Skeletal muscle tissue (tissue), 4 donors: Measurements from ENCODE around the gene ARHGAP31. TPM values are rescaled to one million over a fixed set of nuclear protein-coding genes. Genes with fewer than 3 reads are reported as not detected.
A peak's percentile ranks its signal among the peaks of the same experiment; 100 is the strongest.

ENCODE experiments used
- H3K27ac ChIP-seq: one replicate; pipeline ENCODE4 v1.7.0; 2013; ENCODE audit warnings: mild to moderate bottlenecking, low read depth, low read length, inconsistent platforms
- H3K27me3 ChIP-seq, 3 donors: one replicate each; pipeline ENCODE4 v1.7.0; 2013; ENCODE audit warnings: low read length in 3 of 3; ENCODE audit not compliant: control insufficient read depth in 3 of 3, insufficient read depth in 3 of 3
- H3K36me3 ChIP-seq, 3 donors: one replicate each; pipeline ENCODE4 v1.7.0; 2013; ENCODE audit warnings: low read length in 3 of 3; ENCODE audit not compliant: control insufficient read depth in 3 of 3, insufficient read depth in 3 of 3
- H3K4me1 ChIP-seq, 3 donors: one replicate each; pipeline ENCODE4 v1.7.0; 2013; ENCODE audit warnings: low read length in 3 of 3, mild to moderate bottlenecking in 3 of 3; ENCODE audit not compliant: control insufficient read depth in 3 of 3, insufficient read depth in 3 of 3
- H3K4me3 ChIP-seq, 3 donors: one replicate each; pipeline ENCODE4 v1.7.0; 2013; ENCODE audit warnings: low read length in 3 of 3
- H3K9ac ChIP-seq, 3 donors: one replicate each; pipeline ENCODE4 v1.7.0; 2013; ENCODE audit warnings: low read length in 3 of 3, mild to moderate bottlenecking in 3 of 3, moderate library complexity in 2 of 3, low read depth in 1 of 3
- H3K9me3 ChIP-seq, 3 donors: one replicate each; pipeline ENCODE4 v1.7.0; 2013; ENCODE audit warnings: low read length in 3 of 3; ENCODE audit not compliant: control insufficient read depth in 3 of 3
- total RNA-seq: library from RNA; depleted of rRNA; stranded (reverse); fragments of >200 nt; gene quantifications from one replicate; pipeline ENCODE4 v1.2.3, GENCODE V29; 2014
- donor health status: Osteomylitis.

ARHGAP31 gene
- total RNA-seq, 1 donor from 2014 or later = 9.4 TPM

- Histone ChIP-seq H3K36me3 (peaks cover 0 to 13% (median 3%) of the 10 kb centered on the region in 3 donors), H3K27me3 (no peaks in the 10 kb centered on the region), H3K4me3 (no peak overlapping the region), H3K4me1 (no peaks in the 10 kb centered on the region), H3K9ac (no peak overlapping the region), H3K27ac (no peak overlapping the region), H3K9me3 (no peaks in the 10 kb centered on the region)
Measured at GRCh38 chr3:119417771-119418512, 123.8 kb downstream of the ARHGAP31 start.

- H3K4me1 ChIP-seq = no peaks in the 10 kb centered on the region
- no peak overlapping the region for H3K9ac ChIP-seq
- H3K4me3 ChIP-seq = no peak overlapping the region
- H3K36me3 ChIP-seq = peaks cover 0 to 11% (median 3%) of the 10 kb centered on the region in 3 donors
- H3K27me3 ChIP-seq = no peaks in the 10 kb centered on the region
- H3K27ac ChIP-seq = no peak overlapping the region
- H3K9me3 ChIP-seq = no peaks in the 10 kb centered on the region
Measured at GRCh38 chr3:119418641-119419040, 124.5 kb downstream of the ARHGAP31 start.

- peaks cover 0 to 3% (median 0%) of the 10 kb centered on the region in 3 donors for H3K9me3 ChIP-seq
- no peaks in the 10 kb centered on the region for H3K4me1 ChIP-seq
- no peak overlapping the region for H3K4me3 ChIP-seq
- H3K27ac ChIP-seq = no peak overlapping the region
- no peak overlapping the region for H3K9ac ChIP-seq
- H3K36me3 ChIP-seq = peaks cover 0 to 2% (median under 1%) of the 10 kb centered on the region in 3 donors
- H3K27me3 ChIP-seq = no peaks in the 10 kb centered on the region
Measured at GRCh38 chr3:119420196-119420595, 126.0 kb downstream of the ARHGAP31 start.

- peaks cover 8 to 34% (median 29%) of the 10 kb centered on the region in 3 donors for H3K36me3 ChIP-seq
- H3K4me1 ChIP-seq = no peaks in the 10 kb centered on the region
- no peak overlapping the region for H3K27ac ChIP-seq
- H3K27me3 ChIP-seq = no peaks in the 10 kb centered on the region
- peaks cover 0 to 24% (median 4%) of the 10 kb centered on the region in 3 donors for H3K9me3 ChIP-seq
- H3K9ac ChIP-seq = no peak overlapping the region
- no peak overlapping the region for H3K4me3 ChIP-seq
Measured at GRCh38 chr3:119427669-119428068, 133.5 kb downstream of the ARHGAP31 start.

GRCh38 chr3:119428538-119428937 is 134.4 kb downstream of the ARHGAP31 start:
- no peak overlapping the region for H3K9ac ChIP-seq
- no peak overlapping the region for H3K27ac ChIP-seq
- no peaks in the 10 kb centered on the region for H3K4me1 ChIP-seq
- H3K36me3 ChIP-seq = peaks cover 8 to 41% (median 34%) of the 10 kb centered on the region in 3 donors
- no peaks in the 10 kb centered on the region for H3K27me3 ChIP-seq
- H3K9me3 ChIP-seq = peaks cover 0 to 24% (median 4%) of the 10 kb centered on the region in 3 donors
- peak overlapping the region in 1 of 3 donors; percentile 25 for H3K4me3 ChIP-seq

GRCh38 chr3:119433613-119434325 is 139.6 kb downstream of the ARHGAP31 start:
- Histone ChIP-seq H3K9ac (no peak overlapping the region), H3K4me1 (no peaks in the 10 kb centered on the region), H3K27ac (no peak overlapping the region), H3K36me3 (peaks cover 28 to 79% (median 64%) of the 10 kb centered on the region in 3 donors), H3K9me3 (peaks cover 0 to 1% (median 0%) of the 10 kb centered on the region in 3 donors), H3K4me3 (no peak overlapping the region), H3K27me3 (no peaks in the 10 kb centered on the region)

GRCh38 chr3:119434703-119435102 is 140.5 kb downstream of the ARHGAP31 start:
- H3K4me3 ChIP-seq = no peak overlapping the region
- H3K36me3 ChIP-seq = peaks cover 28 to 70% (median 60%) of the 10 kb centered on the region in 3 donors
- H3K9me3 ChIP-seq = no peaks in the 10 kb centered on the region
- H3K9ac ChIP-seq = no peak overlapping the region
- no peaks in the 10 kb centered on the region for H3K27me3 ChIP-seq
- H3K27ac ChIP-seq = no peak overlapping the region
- H3K4me1 ChIP-seq = no peaks in the 10 kb centered on the region

GRCh38 chr3:119436977-119437376 is 142.8 kb downstream of the ARHGAP31 start:
- H3K36me3 ChIP-seq = peaks cover 22 to 55% (median 42%) of the 10 kb centered on the region in 3 donors
- no peak overlapping the region for H3K4me3 ChIP-seq
- H3K9ac ChIP-seq = no peak overlapping the region
- H3K27ac ChIP-seq = no peak overlapping the region
- no peaks in the 10 kb centered on the region for H3K27me3 ChIP-seq
- H3K4me1 ChIP-seq = no peaks in the 10 kb centered on the region
- H3K9me3 ChIP-seq = no peaks in the 10 kb centered on the region

- no peak overlapping the region for H3K4me3 ChIP-seq
- no peak overlapping the region for H3K9ac ChIP-seq
- peaks cover 22 to 51% (median 46%) of the 10 kb centered on the region in 3 donors for H3K36me3 ChIP-seq
- no peaks in the 10 kb centered on the region for H3K9me3 ChIP-seq
- H3K27me3 ChIP-seq = no peaks in the 10 kb centered on the region
- no peaks in the 10 kb centered on the region for H3K4me1 ChIP-seq
- no peak overlapping the region for H3K27ac ChIP-seq
Measured at GRCh38 chr3:119437691-119438258, 143.6 kb downstream of the ARHGAP31 start.

GRCh38 chr3:119443179-119443578 is 149.0 kb downstream of the ARHGAP31 start:
- no peaks in the 10 kb centered on the region for H3K4me1 ChIP-seq
- H3K27ac ChIP-seq = no peak overlapping the region
- no peak overlapping the region for H3K9ac ChIP-seq
- H3K27me3 ChIP-seq = no peaks in the 10 kb centered on the region
- no peaks in the 10 kb centered on the region for H3K9me3 ChIP-seq
- H3K36me3 ChIP-seq = peaks cover 5 to 37% (median 26%) of the 10 kb centered on the region in 3 donors
- no peak overlapping the region for H3K4me3 ChIP-seq
